ENCODE results near the gene HOXA3. TPM values are rescaled to one million over a fixed set of nuclear protein-coding genes. Genes with fewer than 3 reads are reported as not detected.
A peak's percentile ranks its signal among the peaks of the same experiment; 100 is the strongest.

HOXA3 gene
- total and polyA plus RNA-seq, 2 of the 13 experiments (the other 11 are each of a cell fraction or from before 2014, with no cell fraction given) = 2.9 to 4.6 TPM

DNA sequence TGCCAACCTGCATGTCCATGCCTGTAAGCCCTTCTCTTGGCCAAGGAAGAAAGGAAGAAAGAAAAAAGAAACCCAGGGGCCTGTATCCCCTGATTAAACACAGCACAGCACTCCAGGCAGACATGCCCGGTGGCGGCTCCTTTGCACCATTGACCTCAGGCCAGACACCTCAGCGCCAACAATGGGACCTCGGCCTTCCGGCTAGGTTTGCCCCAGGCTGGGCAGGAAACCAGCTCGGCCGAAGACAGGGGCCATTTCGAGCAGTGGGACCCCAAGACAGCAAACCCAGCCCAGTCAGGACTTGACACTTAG lies 18.9 kb upstream of the HOXA3 start (continued):
- TF ChIP-seq, protein P1, sequence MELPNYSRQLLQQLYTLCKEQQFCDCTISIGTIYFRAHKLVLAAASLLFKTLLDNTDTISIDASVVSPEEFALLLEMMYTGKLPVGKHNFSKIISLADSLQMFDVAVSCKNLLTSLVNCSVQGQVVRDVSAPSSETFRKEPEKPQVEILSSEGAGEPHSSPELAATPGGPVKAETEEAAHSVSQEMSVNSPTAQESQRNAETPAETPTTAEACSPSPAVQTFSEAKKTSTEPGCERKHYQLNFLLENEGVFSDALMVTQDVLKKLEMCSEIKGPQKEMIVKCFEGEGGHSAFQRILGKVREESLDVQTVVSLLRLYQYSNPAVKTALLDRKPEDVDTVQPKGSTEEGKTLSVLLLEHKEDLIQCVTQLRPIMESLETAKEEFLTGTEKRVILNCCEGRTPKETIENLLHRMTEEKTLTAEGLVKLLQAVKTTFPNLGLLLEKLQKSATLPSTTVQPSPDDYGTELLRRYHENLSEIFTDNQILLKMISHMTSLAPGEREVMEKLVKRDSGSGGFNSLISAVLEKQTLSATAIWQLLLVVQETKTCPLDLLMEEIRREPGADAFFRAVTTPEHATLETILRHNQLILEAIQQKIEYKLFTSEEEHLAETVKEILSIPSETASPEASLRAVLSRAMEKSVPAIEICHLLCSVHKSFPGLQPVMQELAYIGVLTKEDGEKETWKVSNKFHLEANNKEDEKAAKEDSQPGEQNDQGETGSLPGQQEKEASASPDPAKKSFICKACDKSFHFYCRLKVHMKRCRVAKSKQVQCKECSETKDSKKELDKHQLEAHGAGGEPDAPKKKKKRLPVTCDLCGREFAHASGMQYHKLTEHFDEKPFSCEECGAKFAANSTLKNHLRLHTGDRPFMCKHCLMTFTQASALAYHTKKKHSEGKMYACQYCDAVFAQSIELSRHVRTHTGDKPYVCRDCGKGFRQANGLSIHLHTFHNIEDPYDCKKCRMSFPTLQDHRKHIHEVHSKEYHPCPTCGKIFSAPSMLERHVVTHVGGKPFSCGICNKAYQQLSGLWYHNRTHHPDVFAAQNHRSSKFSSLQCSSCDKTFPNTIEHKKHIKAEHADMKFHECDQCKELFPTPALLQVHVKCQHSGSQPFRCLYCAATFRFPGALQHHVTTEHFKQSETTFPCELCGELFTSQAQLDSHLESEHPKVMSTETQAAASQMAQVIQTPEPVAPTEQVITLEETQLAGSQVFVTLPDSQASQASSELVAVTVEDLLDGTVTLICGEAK (IDR thresholded peaks at IDR 0.05) = no peak
- TF ChIP-seq, protein P1 (CRISPR knock-in tag; IDR thresholded peaks at IDR 0.05) = no peak
- TF ChIP-seq KLF12 (CRISPR knock-in tag; IDR thresholded peaks at IDR 0.05; ENCODE audit: borderline replicate concordance) (no peak), ZNF512 (CRISPR knock-in tag; IDR thresholded peaks at IDR 0.05) (no peak), RBAK (CRISPR knock-in tag; IDR thresholded peaks at IDR 0.05) (no peak), PAXIP1 (CRISPR knock-in tag; conservative IDR thresholded peaks at IDR 0.05) (no peak), ZNF687 (CRISPR knock-in tag; IDR thresholded peaks at IDR 0.05) (peak; percentile 59), ZSCAN21 (CRISPR knock-in tag; IDR thresholded peaks at IDR 0.05; ENCODE audit: borderline replicate concordance) (no peak), TBX2 (CRISPR knock-in tag; IDR thresholded peaks at IDR 0.05; ENCODE audit: borderline replicate concordance) (no peak), TCF7 (IDR thresholded peaks at IDR 0.05; ENCODE audit: low read depth) (peak; percentile 42; the same call in 1 of the 2 replicates), ZNF296 (CRISPR knock-in tag; conservative IDR thresholded peaks at IDR 0.05) (no peak), PHF20 (CRISPR knock-in tag; IDR thresholded peaks at IDR 0.05) (no peak)

Data from HepG2 (cell line).